ENCODE measurements around the gene TRIM47.

Gene TRIM47, protein sequence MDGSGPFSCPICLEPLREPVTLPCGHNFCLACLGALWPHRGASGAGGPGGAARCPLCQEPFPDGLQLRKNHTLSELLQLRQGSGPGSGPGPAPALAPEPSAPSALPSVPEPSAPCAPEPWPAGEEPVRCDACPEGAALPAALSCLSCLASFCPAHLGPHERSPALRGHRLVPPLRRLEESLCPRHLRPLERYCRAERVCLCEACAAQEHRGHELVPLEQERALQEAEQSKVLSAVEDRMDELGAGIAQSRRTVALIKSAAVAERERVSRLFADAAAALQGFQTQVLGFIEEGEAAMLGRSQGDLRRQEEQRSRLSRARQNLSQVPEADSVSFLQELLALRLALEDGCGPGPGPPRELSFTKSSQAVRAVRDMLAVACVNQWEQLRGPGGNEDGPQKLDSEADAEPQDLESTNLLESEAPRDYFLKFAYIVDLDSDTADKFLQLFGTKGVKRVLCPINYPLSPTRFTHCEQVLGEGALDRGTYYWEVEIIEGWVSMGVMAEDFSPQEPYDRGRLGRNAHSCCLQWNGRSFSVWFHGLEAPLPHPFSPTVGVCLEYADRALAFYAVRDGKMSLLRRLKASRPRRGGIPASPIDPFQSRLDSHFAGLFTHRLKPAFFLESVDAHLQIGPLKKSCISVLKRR

DNA sequence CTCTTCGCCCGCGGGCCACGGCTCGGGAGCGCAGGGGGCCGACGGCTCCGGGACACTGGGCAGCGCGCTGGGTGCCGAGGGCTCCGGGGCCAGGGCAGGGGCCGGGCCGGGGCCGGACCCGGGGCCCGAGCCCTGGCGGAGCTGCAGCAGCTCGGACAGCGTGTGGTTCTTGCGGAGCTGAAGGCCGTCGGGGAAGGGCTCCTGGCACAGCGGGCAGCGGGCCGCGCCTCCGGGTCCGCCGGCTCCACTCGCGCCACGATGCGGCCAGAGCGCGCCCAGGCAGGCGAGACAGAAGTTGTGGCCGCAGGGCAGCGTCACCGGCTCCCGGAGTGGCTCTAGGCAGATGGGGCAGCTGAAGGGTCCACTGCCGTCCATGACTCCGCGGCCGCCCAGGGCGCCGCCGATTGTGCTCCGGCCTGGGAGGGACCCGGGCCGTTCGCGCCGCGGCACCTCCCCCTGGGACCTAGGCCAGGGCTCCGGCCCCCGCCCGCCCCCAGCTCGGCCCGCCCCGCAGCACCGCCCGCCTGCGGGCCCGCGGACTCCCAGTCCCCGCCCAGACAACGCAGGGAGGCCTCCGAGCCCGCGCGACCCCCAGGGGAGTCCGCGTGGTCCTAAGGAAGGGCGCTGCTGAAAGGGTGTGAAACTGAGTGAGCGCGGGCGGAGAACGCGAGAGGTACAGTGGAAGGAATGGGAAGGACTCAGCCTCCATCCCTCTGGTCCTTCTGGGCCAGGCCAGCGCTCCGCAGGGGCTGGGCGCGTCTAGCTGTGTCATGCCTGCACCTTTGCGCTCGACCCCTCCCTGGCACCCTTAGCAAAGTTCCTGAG, at the start of gene TRIM47:
Gene TRIM47 (minus strand): TSS at position 408 of the 825 bp plus-strand sequence. CDS start 33 bp downstream, at position 375.
- peak; percentile 68 for DNase-seq (ENCODE audit: low spot score)

DNA sequence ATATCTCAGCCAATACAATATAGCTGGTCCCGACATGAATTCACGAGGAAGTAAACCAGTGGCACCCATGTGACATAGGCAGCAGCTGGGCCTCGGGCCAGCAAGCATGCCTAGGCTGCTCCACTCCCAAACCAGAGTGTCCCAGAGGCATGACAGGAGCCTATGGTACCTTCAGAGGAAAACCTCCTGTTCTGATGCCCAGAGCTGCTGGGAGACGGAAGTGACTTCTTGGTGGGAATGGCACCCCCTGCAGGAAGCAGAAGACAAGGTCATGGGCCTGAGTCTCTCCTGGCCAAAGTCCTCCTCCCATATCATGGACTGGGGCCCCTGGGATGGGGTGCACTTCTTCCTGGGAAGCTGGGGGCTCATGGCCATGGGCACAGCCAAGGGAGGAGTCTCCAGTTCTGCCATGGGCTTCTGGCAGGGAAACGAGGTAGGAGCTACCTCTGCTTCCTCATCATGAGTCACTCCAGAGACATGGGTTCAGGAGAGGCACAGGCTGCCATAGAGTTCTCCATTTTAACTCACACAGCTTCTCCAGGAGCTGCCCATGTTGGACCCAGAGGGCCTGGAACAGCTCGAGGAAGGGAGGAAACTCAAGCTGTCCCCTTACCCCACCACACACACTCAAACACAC, 49.0 kb upstream of the TRIM47 start:
- DNase-seq (ENCODE audit: low spot score) = peak; percentile 54

DNA sequence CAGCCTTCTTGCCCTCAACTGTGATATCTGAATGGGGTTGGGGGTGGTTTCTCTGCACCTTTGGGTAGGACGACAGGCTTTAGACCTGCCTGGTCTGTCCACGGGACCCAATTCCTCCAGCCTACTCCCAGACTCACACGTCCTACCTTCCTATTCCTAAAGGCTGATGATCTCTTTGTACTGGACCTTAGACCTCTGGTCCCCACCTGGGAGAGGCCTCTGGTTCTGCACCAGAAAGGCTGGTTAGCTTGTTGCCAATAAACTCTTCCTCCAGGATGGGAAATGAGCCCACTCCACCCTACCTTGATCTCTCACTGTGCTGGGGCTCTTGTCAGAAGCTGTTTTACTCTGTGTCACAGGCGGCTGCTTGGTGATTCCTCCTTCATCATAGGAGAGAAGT, 48.1 kb upstream of the TRIM47 start:
- DNase-seq (ENCODE audit: low spot score) = no peak

DNA sequence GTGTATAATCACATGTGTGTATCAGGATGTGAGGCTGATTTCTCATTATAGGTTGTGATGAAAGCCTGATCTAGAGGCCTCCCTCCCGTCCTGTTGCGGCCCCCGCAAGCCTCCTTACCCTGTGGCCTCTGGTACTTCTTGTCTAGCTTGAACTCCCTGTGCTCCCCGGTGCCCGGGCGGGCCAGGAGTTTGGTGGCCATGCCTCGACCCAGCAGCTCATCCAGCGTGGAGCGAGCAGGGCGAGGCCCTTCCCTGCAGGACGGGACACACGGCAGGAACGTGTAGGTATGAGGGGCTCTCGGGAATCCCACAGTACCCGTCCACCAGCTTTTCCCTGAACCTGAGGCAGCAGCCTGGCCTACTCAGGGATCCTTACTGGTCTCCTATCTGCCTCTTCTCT, 47.5 kb upstream of the TRIM47 start:
- no peak for DNase-seq (ENCODE audit: low spot score)

DNA sequence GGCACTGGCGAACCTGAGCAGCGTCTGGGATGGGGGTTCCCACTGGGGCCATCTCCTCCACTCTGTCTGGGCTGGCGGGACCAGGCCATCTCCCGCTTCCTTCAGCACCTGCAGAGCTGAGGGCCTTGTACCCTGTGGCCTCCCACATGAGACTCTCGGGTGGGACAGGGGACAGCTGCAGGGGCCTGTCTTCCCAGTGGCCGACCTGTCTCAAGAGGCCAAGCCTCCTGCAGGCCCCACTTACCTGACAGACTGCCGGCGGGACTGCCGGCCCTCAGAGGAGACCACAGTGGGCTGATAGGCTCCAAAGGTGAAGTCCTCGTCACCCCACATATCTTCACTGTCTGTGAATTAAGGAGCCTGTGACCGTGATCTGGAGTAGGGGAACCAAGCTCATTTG, 46.7 kb upstream of the TRIM47 start:
- DNase-seq (ENCODE audit: low spot score) = no peak

DNA sequence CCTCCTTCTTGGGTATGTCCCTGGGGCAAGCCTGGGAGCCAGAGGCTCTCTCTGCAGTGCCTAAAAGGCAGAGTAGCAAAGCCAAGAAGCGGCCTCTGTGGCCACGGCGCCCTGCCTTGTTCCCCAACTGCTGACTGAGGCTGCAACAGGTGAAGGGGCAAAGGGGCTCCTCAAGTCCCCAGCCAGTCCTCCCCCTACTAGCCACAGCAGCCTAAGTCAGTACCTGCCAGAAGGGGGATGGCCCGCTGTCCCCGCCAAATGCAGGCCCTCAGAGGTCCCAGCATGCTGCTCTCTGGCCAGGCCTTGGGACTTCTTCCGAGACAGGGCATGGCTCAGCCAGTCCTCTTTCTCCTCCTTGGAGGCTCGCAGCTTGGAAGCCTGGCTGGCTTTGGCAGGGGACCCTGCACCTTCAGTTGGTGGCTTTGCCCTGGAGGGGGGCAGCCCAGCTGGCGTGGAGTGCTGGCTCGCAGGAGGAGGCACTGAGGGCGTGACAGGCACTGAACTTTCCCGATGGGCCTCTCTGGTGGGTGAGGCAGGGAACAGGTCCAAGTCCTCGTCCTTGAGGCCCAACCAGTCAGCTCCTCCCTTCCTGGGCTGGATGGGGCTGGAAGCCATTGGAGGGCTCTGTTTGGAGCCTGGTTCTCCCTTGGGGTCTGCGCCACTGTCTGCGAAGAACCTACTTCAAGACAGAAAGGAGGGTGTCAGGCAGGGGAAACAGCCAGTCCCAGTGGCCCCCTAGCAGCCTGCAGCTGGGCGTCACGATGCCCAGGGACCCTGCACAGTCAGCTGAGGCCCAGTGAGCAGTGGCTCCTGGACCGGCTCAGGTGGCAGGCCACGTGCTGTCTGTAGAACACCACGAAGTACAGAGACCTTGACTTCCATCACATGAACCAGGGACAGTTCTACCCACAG, 44.8 kb upstream of the TRIM47 start:
- DNase-seq (ENCODE audit: low spot score) = peak; percentile 3

DNA sequence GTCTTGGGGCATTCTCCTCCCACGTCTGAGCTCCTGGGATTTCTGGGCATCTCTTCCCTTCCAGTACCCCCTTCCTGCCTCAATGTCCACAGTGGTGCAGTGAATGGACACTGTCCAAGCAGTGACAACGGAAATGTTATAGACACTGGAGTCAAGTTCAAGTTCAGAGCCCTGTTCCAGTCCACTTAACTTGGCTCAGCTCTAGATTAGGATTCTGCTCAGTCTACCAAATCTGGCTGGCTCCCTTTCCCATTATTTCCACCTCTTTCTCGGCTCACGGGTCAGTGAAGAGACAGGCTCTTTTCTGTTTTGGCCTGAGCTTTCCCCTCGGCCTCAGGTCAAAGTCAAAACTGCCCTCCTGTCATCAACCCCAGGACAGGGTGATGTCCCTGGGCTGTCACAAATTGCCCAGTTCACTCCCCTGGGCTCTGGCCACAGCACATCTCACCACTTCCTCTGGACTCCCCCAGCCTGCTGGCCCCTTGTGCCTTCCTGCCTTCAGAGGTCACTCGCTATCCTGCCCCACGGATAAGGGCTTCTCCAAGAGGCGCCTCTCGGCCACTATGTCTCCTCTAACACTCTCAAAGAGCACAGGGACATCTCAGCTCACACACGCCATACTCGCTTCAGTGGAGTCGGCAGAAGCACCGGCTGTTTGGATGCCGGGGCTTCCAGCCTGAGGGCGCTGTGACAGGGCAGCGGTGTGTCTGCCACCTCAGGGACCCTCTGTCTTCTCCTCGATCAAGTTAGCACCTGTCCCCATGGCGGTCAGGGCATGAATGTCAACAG, 44.0 kb upstream of the TRIM47 start:
- DNase-seq (ENCODE audit: low spot score) = no peak

DNA sequence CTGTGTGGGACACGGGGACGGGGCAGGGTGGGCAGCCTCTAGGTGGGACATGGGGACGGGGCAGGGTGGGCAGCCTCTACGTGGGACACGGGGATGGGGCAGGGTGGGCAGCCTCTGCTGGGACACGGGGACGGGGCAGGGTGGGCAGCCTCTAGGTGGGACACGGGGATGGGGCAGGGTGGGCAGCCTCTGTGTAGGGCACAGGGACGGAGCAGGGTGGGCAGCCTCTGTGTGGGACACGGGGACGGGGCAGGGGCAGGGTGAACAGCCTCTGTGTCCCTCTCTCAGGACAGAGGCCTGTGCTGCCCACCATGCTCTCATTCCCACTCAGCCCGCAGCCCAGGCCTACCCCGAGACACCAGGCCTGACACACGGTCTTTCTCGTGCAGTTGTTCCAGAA, 43.2 kb upstream of the TRIM47 start:
- DNase-seq (ENCODE audit: low spot score) = no peak

DNA sequence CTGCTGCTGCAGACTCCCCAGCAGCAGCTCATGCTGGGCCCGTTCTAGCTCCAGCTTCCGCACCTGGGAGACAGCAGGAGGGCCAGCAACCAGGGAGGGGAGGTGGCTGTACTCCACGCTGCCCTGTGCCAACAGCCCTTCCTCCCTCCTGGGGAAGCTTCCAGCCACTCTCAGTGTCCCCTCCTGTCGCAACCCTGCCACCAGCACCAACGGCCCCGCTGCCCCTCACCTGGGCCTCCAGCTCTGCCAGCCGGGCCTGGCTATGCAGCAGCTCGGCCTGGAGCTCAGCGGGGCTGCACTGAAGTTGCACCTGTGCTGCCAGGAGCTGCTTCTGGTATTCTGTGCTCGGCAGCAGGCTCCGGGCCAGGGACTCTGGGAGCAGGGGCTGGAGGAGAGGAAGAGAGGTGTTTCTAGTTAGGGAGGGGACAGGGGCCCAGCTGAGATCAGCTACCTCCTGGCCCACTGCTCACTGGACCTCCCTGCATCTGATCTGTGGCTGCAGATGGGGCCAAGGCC, 41.7 kb upstream of the TRIM47 start:
- no peak for DNase-seq (ENCODE audit: low spot score)

DNA sequence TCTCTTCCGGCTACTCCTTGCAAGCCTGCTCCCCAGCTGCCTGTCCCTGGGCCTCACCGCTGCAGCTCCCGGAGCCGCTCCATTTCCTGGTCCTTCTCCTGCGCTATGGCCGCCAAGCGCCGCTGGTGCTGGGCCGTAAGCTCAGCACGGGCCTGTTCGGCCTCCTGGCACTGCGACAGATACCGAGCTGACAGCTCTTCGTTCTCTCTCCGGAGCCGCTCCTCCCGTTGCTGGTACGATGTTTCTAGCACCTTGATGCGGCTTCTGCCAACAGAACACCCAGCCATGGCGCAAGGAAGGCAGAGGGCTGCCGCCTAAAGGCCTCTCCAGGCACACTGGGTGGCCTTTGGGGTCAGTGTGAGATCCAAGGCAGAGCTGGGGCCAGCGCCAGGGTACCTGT, 41.2 kb upstream of the TRIM47 start:
- DNase-seq (ENCODE audit: low spot score) = no peak

DNA sequence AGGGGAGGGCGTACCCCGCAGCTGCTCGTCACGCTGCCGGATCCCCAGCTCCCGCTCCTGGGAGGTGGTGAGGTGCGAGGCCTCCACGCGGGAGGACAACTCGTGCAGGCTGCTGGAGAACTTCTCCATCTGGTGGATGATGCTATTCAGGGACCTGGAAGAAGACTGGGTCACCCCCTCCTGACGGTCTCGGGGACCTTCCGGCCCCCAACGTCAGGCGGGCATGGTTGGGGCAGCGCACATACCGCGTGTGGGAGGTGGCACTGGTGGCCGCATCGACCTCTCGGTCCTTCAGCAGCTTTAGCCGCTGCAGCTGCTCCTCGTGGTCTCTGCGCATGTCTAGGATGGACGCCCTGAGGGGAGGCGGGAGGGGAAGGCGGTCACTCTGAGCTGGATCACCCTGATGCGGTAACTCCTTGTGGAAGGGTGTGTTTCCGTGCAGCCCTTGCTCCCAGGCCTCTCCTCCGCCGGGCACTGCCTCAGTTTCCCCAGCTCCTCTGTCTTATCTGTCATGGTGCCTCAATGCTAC, 39.6 kb upstream of the TRIM47 start:
- no peak for DNase-seq (ENCODE audit: low spot score)

DNA sequence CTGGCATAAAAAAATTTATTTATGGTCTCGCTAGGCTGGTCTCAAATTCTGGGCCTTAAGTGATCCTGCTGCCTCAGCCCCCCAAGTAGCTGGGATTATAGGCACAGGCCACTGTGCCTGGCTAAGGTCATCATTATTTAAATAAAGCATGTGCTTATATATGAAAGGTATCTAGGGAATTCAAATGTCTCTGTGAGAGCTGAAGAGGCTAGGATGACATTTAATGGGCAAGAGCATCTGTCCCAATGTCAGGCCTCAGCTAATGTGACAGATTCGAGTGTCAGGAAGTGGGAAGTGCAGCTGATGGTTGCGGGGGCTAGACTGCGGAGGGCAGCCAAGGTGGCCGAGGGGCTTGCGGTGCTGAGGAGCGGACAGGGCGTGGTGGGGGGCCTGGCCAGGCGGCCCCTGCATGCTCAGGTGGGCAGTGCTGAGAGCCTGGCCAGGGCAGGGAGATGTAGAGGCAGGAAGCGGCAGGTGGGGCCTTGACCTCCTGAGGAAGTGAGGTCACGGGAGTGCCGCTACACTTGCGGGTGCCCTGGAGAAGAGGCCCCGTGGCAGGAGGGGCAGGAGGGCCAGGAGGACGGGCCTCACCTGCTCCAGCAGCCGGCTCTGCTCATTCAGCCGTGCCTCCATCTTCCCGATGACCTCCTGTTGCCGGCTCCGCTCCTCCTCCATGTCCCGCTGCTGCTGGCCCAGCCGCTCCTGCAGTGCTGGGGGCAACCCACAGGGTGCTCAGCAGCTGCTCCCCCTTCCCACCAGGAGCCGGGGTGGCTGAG, 38.9 kb upstream of the TRIM47 start:
- no peak for DNase-seq (ENCODE audit: low spot score)

DNA sequence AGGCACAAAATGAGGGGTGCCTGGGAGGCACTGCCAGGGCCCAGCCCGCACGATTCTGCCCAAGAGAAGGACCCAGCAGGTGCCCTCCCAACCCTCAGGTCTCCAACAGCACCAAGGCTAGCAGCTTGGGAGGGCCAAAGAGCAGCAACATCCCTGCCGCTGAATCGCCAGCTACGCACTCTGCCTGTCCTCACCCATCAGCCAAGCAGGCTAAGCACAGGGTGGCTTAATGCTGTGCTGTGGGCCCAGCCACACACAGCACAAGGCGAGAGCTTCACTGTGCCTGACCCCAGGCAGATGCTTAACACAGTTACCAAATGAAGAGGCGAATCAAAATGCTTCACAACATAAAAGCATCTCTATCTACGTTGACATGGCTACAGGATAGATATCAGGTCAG, 36.9 kb upstream of the TRIM47 start:
- DNase-seq (ENCODE audit: low spot score) = no peak

DNA sequence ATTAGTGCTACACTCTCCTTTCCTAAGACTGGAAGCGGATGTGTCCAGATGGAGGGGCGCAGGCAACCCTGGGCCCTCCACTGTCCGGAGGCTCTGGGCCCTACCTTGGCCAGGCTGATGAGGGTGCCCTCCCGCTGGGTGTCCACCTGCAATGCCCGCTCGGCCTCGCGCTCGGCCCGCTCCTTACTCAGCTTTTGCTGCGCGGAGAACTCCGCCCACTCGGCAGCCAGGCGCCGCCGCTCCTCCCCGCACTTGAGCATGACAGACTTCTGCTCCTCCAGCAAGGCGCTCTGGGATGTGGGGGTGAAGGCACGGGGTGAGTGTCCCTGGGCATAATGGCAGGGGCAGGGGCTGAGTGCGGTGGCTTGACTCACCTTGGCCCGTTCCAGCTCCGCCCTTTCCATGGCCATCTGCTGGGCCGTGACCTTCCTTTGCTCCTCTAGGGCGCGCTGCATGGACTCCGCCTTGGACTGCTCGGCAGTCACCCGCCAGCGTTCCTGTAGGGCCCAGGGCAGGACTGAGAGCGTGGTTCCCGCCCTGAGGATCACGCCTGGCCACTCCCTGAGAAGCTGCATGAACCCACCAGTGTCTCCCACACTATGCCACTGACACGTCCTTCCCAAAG, 36.4 kb upstream of the TRIM47 start:
- DNase-seq (ENCODE audit: low spot score) = no peak

DNA sequence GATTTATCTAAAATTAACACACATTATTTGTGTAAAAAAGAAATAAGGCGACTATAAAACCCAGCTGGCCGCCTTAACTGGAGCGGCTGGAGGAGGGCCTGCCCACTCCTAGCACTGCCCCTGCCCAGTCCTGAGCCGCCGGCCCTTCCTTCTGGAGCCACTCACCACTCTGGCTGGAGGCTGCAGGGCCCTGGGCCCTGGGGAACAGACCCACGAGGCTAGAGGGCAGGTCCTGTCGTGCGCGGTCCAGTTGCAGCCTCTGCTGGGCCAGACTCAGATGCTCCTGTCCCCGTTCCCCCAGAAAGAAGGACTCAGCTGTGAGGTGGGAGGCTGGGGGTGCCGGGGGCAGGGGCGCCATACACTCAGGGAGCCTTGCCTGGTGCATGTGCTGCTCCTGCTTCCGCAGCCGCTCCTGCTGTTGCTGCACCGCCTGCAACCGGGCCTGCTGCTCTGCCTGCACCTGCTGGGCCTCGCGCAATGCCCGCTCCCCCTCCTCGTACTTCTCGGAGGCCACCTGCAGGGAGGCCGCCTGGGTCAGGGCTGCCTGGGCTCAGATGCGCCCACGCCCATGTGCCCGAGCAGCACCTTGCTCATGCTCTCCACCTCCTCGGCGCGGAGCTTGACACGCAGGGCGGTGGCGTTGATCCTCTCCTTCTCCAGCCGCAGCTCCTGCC, 35.3 kb upstream of the TRIM47 start:
- DNase-seq (ENCODE audit: low spot score) = no peak

DNA sequence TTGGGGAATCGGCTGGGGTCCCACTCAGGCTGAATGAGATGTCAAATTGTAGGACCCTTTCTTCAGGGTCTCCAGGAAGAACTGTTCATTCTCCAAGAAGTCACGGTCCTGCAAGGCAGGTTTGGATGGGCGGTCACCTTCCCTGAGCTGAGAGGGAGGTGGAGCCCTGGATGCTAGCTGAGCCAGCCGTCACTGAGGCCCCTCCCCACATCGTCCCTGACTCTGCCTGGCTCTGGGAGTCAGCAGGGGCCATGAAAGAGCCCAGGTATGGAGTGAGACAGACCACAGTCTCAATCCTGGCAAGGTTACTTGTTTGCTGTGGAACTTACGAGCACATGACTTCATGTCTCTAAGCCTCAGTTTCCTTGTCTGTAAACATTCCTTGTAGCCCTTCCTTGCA, 32.3 kb upstream of the TRIM47 start:
- no peak for DNase-seq (ENCODE audit: low spot score)

DNA sequence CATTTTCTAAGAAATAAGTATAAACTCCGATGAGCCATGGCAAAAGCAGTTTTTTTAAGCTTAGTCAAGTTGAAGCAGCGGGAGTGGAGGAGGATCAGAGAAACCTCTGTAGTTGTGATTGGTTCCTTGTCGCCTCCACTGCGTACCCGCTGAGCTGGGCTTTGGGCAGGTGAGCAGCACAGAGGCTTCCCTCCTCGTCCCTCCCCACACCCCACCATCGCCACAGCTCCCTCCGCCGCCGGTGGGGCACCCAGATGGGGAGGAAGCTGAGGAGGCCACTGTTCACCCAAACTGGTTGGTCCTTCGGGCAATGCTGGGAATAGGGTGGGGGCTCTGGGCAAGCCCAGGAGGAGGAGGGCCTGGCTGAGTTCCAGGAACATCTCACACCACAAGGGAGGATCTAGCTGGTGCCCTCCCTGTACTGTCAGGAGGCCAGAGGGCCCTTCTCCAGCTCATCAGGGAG, 31.5 kb upstream of the TRIM47 start:
- peak; percentile 40 for DNase-seq (ENCODE audit: low spot score)

Data from AG20443 (cell line).